Lower lobe of right lung (tissue), 2 donors: ENCODE results near the gene LHPP. TPM values are rescaled to one million over a fixed set of nuclear protein-coding genes. Genes with fewer than 3 reads are reported as not detected.

Experiments used
- ATAC-seq, 2 donors: fragments of 200-7000 bp; cut with Tn5 transposase; one replicate each; pipeline ENCODE4 v1.9.1; 2020 to 2022; ENCODE audit warnings: mild to moderate bottlenecking in 2 of 2, moderate library complexity in 2 of 2
- DNase-seq: peaks from one replicate; pipeline ENCODE4 v3.0.0-alpha.2; 2020
- H3K27ac ChIP-seq: fragments of 200-600 bp; one replicate; pipeline ENCODE4 v1.8.0; 2022
- H3K27me3 ChIP-seq: fragments of 200-600 bp; one replicate; pipeline ENCODE4 v1.8.0; 2022; ENCODE audit warnings: low read depth
- H3K36me3 ChIP-seq: fragments of 200-600 bp; one replicate; pipeline ENCODE4 v1.8.0; 2022; ENCODE audit warnings: mild to moderate bottlenecking
- H3K4me1 ChIP-seq: fragments of 200-600 bp; one replicate; pipeline ENCODE4 v1.8.0; 2022
- H3K4me3 ChIP-seq: fragments of 200-600 bp; one replicate; pipeline ENCODE4 v1.8.0; 2022; ENCODE audit warnings: mild to moderate bottlenecking
- H3K9me3 ChIP-seq: fragments of 200-600 bp; one replicate; pipeline ENCODE4 v1.8.0; 2022
- intact Hi-C: fragments of 100-400 bp; cut with DNase I; formaldehyde crosslinking; loops from one replicate; pipeline ENCODE4 v1.11.0; 2022
- total RNA-seq: library from RNA; stranded (reverse); fragmentation: NEBNext Ultra II Directional; extraction: Animal tissue kit (Norgen Biotek cat#: 25700); gene quantifications from one replicate; pipeline ENCODE4 v1.2.1, GENCODE V29; 2021
- TF ChIP-seq, protein P1 (sequence below): fragments of 200-600 bp; IDR thresholded peaks from one replicate; pipeline ENCODE4 v1.8.0; 2022; ENCODE audit warnings: antibody characterized with exemption, mild to moderate bottlenecking
- donor health status: DM: no; HTN: yes; CAD: no; lungs with severe emphysema.

Gene LHPP
- total RNA-seq, 1 donor from 2014 or later = 17.8 TPM

- Histone ChIP-seq H3K27ac (peak overlapping the region; percentile 83), H3K27me3 (no peaks in the 10 kb centered on the region), H3K4me3 (no peak overlapping the region), H3K36me3 (no peaks in the 10 kb centered on the region), H3K9me3 (no peaks in the 10 kb centered on the region), H3K4me1 (peaks cover 98% of the 10 kb centered on the region)
- TF ChIP-seq, protein P1, sequence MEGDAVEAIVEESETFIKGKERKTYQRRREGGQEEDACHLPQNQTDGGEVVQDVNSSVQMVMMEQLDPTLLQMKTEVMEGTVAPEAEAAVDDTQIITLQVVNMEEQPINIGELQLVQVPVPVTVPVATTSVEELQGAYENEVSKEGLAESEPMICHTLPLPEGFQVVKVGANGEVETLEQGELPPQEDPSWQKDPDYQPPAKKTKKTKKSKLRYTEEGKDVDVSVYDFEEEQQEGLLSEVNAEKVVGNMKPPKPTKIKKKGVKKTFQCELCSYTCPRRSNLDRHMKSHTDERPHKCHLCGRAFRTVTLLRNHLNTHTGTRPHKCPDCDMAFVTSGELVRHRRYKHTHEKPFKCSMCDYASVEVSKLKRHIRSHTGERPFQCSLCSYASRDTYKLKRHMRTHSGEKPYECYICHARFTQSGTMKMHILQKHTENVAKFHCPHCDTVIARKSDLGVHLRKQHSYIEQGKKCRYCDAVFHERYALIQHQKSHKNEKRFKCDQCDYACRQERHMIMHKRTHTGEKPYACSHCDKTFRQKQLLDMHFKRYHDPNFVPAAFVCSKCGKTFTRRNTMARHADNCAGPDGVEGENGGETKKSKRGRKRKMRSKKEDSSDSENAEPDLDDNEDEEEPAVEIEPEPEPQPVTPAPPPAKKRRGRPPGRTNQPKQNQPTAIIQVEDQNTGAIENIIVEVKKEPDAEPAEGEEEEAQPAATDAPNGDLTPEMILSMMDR = no peak
- ATAC-seq (no peak), DNase-seq (no peak)
- intact Hi-C loops = no loop called here
These were observed 183.3 kb downstream of the LHPP start for GRCh38 chr10:124644771-124645415.

- TF ChIP-seq, protein P1 = no peak
- ATAC-seq = no peak
- peak overlapping the region; percentile 83 for H3K27ac ChIP-seq
These were observed 184.0 kb downstream of the LHPP start for GRCh38 chr10:124645467-124646095.

DNA sequence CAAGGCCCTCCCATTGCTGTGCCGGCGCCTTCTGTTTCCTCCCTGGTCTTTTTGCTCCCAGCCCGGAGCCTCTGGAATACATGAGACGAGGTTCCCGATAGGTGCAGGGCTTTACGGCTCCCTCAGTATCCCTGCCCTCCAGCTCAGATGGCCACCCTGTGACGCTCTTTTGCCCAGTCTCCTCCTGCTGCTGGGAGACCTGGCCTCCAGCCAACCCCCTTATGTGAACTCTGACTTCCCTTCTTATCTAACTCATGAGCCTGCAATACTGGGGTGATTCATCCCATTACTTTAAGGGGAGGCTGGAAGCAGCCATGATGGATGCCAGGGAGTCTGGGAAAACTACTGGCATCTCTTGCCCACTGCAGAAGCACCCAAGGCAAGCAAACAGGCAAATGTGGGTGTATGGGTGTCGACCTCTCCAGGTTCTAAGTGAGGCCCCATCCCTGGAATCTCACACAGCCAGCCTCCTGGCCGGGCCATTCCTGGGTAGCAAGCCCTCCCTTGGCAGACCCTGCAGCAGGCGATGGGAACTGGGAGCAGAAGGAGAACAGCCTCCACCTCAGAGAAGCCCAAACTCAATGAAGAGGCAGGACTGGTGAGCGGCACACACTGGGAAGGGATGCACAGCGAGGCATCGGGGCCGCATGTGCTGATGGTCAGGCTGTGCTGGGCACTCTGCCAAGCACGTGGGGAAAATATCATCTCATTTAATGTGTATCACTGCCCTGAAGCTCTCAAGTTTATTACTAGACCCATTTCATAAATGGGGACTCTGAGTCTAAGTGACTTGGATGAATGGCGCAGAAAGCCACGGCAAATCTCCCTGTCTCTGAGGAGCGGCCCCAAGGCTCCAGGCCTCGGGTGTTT is 185.1 kb downstream of the LHPP start:
- H3K4me1 ChIP-seq = peaks cover 98% of the 10 kb centered on the region
- DNase-seq (peak; percentile 87), ATAC-seq (peak; percentile 41 to 58)
- H3K9me3 ChIP-seq = no peaks in the 10 kb centered on the region
- H3K36me3 ChIP-seq = no peaks in the 10 kb centered on the region
- no peak overlapping the region for H3K4me3 ChIP-seq
- intact Hi-C loops = no loop called here
- no peaks in the 10 kb centered on the region for H3K27me3 ChIP-seq
- peak overlapping the region; percentile 83 for H3K27ac ChIP-seq
- TF ChIP-seq, protein P1 = no peak

More at GRCh38 chr10:124645467-124646095, 184.0 kb downstream of the LHPP start:
- Histone ChIP-seq H3K9me3 (no peaks in the 10 kb centered on the region), H3K36me3 (no peaks in the 10 kb centered on the region), H3K27me3 (no peaks in the 10 kb centered on the region), H3K4me3 (no peak overlapping the region), H3K4me1 (peaks cover 98% of the 10 kb centered on the region)
- intact Hi-C loops = no loop called here
- DNase-seq = no peak

DNA sequence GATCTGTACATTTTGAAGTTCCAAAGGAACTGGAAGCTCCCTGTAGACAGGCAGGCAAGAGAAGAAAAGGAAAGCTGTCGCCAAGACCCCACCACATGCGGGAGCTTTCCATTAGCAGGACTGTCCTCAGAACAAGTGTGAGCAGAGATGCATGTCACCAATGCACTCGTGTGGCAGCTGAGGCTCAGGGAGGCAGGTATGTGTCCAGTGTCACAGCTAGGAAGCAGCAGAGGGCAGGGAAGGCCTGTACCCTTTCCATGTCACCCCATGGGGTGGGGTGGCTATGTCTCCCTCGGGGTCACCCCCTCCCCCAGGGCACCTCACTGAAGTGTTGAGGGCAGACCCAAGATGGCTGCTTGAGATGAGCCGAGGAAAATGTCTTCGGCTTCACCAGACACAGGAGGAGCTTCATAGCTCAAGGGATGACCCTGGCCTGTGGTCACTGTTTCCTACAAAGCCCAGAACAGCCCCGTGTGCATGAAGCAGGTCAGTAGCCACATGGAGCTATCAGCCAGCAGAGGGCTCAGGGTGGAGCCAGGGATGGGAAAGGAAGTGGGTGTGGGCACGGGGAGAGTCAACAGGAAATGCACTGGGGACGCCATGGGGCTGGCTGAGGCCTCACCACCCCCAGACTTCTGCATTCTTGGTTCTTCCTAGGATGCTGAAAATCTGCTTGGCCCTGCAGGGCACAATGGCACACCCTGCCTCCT is 186.0 kb downstream of the LHPP start:
- intact Hi-C loops = no loop called here
- Histone ChIP-seq H3K4me3 (no peak overlapping the region), H3K27me3 (no peaks in the 10 kb centered on the region), H3K36me3 (no peaks in the 10 kb centered on the region), H3K27ac (peak overlapping the region; percentile 83), H3K4me1 (peaks cover 96% of the 10 kb centered on the region), H3K9me3 (no peaks in the 10 kb centered on the region)
- TF ChIP-seq, protein P1 = peak; percentile 44
- ATAC-seq = peak; percentile 80 to 88
- DNase-seq = peak; percentile 89

DNA sequence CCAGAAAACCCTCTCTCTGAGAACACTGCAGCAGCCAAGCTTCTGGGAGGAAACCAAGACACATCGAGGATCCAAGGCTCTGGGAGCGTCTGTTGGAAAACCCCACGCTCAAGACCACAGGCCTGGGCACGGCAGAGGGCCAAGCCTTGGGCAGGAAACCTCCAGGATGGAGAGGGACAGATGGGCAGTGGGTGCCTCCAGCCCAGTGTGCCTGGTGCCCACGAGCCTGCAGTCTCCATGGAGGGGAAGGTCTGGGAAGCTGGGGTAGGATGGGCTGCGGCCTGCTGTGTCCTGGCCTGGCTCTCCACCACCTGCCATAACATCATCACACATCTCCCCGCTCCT is 186.5 kb downstream of the LHPP start:
- DNase-seq = no peak
- ATAC-seq = peak in 1 of 2 donors; percentile 2
- H3K4me3 ChIP-seq = no peak overlapping the region
- no peaks in the 10 kb centered on the region for H3K27me3 ChIP-seq
- H3K9me3 ChIP-seq = no peaks in the 10 kb centered on the region
- TF ChIP-seq, protein P1 = no peak
- intact Hi-C loops = no loop called here
- peaks cover 98% of the 10 kb centered on the region for H3K4me1 ChIP-seq
- peak overlapping the region; percentile 83 for H3K27ac ChIP-seq
- H3K36me3 ChIP-seq = no peaks in the 10 kb centered on the region
